ENCODE measurements around the gene RHOG. TPM values are rescaled to one million over a fixed set of nuclear protein-coding genes. Genes with fewer than 3 reads are reported as not detected.
A peak's percentile ranks its signal among the peaks of the same experiment; 100 is the strongest.

RHOG gene
- total and polyA plus RNA-seq, 9 of the 15 experiments (the other 6 are each of a cell fraction or from before 2014, with no cell fraction given), result 22.6 to 162 (median 80.3) TPM

GRCh38 chr11:3853899-3854659 is 13.3 kb upstream of the RHOG start (continued):
- TF ChIP-seq TRIM25 (IDR thresholded peaks at IDR 0.05; ENCODE audit: borderline replicate concordance), result no peak
- no peak for TF ChIP-seq CTCFL (IDR thresholded peaks at IDR 0.05; ENCODE audit: borderline replicate concordance, insufficient read depth, low read depth, low read length, poor library complexity, severe bottlenecking)
- TF ChIP-seq KLF10 (CRISPR knock-in tag; IDR thresholded peaks at IDR 0.05), result no peak
- no peak for TF ChIP-seq CEBPB (tag; IDR thresholded peaks at IDR 0.05)
- no peak for TF ChIP-seq EZH2 (IDR thresholded peaks at IDR 0.05; ENCODE audit: borderline replicate concordance, low read depth, low read length)
- no peak for TF ChIP-seq NCOA2 (IDR thresholded peaks at IDR 0.05; ENCODE audit: partially characterized antibody in 2 of 2)
- TF ChIP-seq SREBF2 (CRISPR knock-in tag; IDR thresholded peaks at IDR 0.05), result no peak
- TF ChIP-seq, protein P1, sequence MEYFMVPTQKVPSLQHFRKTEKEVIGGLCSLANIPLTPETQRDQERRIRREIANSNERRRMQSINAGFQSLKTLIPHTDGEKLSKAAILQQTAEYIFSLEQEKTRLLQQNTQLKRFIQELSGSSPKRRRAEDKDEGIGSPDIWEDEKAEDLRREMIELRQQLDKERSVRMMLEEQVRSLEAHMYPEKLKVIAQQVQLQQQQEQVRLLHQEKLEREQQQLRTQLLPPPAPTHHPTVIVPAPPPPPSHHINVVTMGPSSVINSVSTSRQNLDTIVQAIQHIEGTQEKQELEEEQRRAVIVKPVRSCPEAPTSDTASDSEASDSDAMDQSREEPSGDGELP (CRISPR knock-in tag; IDR thresholded peaks at IDR 0.05; ENCODE audit: borderline replicate concordance), result no peak
- TF ChIP-seq HMBOX1 (IDR thresholded peaks at IDR 0.05), result peak; percentile 71
- TF ChIP-seq ZNF23 (CRISPR knock-in tag; IDR thresholded peaks at IDR 0.05), result no peak
- no peak for TF ChIP-seq ZBTB12 (CRISPR knock-in tag; IDR thresholded peaks at IDR 0.05)
- no peak for TF ChIP-seq HCFC1 (IDR thresholded peaks at IDR 0.05; ENCODE audit: low read depth, low read length)
- no peak for TF ChIP-seq MCM5 (IDR thresholded peaks at IDR 0.05; ENCODE audit: low read depth)
- TF ChIP-seq RB1 (IDR thresholded peaks at IDR 0.05; ENCODE audit: low read depth), result no peak
- TF ChIP-seq TAF7 (tag; IDR thresholded peaks at IDR 0.05), result 0 out of 2 replicates have a peak, but pooled peaks have one; percentile 7
- no peak for TF ChIP-seq EP400 (IDR thresholded peaks at IDR 0.05)
- TF ChIP-seq MEF2D (tag; conservative IDR thresholded peaks at IDR 0.05; ENCODE audit: low read depth), result 0 out of 2 replicates have a peak, but pooled peaks have one; percentile 20
- no peak for TF ChIP-seq NFE2L1 (tag; IDR thresholded peaks at IDR 0.05; ENCODE audit: borderline replicate concordance, low read depth)
- no peak for TF ChIP-seq ELF4 (CRISPR knock-in tag; IDR thresholded peaks at IDR 0.05)
- no peak for TF ChIP-seq TBP (optimal IDR thresholded peaks at IDR 0.05; ENCODE audit: low read depth, low read length)

Measured in K562 (cell line).